HG03575 (cell line): ENCODE results near the gene ANP32E.
"Not testable (repeated sequence)": the region's sequence is repeated elsewhere in the genome, so short reads cannot be mapped to it uniquely, and the experiment has no call there.

ENCODE experiments used
- ATAC-seq: cut with Tn5 transposase; IDR thresholded peaks from one replicate; pipeline ENCODE4 v1.9.1; 2021; ENCODE audit not compliant: unreplicated experiment, insufficient number of reproducible peaks, low FRiP score; ENCODE audit errors: extremely low read depth

Gene ANP32E

DNA sequence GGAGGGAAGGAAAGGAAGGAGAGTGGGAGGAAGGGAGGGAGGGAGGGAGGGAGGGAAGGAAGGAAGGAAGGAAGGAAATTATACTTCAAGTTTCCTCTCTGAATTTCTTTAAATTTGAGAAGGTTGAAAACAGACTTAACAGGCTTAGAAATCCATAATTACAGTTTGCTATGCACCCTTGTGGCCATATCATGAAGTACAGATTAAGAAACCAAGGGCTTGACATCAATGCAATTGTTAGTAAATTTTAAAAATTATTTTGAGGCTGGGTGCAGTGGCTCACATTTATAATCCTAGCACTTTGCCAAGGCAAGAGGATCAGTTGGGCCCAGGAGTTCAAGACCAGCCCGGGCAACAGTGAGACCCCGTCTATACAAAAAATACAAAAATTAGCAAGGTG is 14.4 kb downstream of the ANP32E start:
- no peak for ATAC-seq

DNA sequence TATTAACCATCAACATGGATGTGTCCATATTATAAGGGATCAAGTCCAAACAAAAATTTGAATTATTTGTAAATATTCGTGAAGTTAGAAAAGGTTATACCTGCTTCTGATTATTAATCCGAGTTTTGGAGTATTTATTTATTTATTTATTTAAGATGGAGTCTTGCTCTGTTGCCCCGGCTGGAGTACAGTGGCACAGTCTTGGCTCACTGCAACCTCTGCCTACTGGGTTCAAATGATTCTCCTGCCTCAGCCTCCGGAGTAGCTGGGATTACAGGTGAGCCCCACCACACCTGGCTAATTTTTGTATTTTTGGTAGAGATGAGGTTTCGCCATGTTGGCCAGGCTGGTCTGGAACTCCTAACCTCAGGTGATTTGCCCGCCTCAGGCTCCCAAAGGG is 20.1 kb downstream of the ANP32E start:
- not testable (repeated sequence) for ATAC-seq

DNA sequence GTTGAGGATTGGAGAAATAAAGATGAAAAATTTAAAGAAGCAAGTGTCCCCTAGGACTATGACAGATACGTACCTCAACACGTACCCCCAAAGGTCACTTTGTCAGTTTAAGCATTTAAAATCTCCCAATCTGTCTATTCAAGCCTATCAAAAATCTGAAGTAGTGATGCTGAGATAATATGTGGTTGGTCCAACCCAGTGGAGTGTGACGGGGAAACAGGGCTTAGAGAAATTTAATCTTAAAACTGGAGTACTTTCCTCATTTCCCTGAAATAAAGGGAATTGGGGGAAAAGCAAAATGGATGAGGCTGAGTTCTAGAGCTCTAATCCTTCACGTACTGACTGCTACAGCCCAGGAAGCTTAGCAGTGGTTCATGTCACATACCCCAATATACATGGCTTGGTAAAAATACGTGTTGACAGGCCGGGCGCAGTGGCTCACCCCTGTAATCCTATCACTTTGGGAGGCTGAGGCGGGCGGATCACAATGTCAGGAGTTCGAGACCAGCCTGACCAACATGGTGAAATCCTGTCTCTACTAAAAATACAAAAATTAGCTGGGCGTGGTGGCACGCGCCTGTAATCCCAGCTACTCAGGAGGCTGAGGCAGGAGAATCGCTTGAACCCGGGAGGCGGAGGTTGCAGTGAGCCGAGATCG is 21.7 kb downstream of the ANP32E start:
- not testable (repeated sequence) for ATAC-seq

DNA sequence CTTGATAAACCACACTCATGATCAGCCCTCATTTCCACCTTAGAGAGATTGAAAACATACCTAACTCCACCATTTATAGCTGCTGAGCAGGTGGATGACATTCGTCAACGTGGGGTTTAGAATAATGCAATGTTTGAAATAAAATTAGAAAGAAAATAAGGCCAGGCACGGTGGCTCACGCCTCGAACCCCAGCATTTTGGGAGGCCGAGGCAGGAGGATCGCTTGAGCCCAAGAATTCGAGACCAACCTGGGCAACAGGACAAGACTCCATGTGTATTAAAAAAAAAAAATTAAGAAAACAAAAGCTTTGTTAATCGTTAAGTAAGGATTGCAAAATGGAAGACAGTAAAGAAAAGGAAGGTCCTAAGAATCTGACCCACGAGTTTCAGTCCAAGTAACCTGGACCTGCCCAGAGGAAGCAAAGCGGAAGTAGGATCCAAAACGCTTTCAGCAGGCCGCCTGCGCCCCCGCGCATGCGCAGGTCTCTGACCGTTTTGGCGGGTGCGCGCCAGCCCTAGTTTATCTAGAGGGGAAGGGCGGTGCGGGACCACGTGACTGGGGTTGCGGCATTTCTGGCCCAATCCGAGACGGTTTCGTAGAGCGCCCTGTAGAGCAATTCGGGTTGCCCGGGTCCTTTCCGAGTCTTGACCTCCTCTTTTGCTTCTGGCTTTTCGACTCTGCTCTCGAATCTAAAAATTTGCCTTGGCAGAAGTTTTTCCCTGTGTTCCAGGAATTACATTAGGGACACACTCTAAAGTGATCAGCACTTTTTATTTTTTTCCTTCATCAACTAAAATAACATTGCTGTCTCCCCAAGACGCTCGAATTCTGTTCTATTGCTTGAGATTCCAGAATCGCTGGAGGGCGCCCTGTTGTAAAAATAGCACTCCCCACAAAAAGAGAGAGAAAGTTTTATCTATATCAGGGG is 22.5 kb downstream of the ANP32E start:
- ATAC-seq, result no peak

DNA sequence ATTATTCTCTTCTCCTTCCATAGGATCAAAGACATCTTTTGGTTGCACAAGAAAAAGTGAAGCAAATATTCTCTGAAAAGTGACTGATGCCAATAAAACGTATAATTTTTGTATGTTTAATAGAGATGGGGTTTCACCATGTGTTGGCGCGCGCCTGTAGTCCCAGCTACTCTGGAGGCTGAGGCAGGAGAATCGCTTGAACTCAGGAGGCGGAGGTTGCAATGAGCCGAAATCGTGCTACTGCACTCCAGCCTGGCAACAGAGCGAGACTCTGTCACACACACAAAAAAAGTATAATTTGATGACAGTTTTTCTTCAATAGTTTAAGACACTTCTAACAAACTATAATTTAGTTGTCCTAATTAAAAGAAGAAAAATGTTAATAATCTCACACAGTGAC is 23.8 kb downstream of the ANP32E start:
- no peak for ATAC-seq

DNA sequence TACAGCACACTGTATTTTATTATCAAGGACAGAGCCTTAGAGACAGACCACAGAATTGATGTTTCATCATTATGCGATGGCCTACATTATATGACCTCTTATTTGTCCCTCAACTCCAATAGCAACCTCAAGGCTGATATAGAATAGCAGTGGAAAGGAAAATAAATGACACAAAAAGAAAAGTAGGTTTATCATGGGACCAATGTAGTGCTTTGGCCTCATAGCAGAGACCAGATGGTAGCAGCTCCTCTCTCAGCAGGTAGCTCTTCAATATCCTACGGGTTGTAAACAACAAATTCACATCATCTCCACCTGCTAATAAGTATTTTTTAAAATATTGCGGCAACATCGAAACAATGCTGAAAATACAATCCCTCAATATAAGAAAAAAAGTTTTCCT is 25.2 kb downstream of the ANP32E start:
- ATAC-seq, result no peak

DNA sequence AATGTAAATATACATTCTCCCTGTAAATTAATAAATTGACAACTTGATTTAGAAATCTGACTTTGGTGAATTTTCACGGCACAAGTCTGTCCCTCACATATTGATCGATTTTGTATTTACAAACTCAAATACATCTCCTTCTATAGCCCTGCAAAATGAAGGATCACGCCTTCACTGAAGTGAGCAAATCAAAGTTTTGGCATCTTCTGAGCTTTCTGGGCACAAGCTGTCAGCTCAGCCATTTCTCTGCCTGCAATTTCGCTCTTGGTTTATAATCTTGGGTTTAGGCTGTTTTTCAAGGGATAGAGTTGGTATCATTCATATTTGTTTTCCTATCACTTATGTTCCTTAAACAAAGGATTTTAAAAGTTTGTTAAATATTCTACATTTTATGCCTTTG is 25.8 kb downstream of the ANP32E start:
- no peak for ATAC-seq

DNA sequence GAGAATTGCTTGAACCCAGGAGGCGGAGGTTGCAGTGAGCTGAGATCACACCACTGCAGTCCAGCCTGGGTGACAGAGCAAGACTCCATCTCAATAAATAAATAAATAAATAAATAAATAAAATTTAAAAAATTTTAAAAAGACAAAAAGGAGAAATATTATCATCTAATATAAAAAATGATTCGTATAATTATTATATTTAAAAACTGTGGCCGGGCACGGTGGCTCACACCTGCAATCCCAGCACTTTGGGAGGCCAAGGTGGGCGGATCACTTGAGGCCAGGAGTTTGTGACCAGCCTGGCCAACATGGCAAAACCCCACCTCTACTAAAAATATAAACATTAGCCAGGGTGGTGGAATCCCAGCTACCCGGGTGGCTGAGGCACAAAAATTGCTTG is 27.5 kb downstream of the ANP32E start:
- not testable (repeated sequence) for ATAC-seq

DNA sequence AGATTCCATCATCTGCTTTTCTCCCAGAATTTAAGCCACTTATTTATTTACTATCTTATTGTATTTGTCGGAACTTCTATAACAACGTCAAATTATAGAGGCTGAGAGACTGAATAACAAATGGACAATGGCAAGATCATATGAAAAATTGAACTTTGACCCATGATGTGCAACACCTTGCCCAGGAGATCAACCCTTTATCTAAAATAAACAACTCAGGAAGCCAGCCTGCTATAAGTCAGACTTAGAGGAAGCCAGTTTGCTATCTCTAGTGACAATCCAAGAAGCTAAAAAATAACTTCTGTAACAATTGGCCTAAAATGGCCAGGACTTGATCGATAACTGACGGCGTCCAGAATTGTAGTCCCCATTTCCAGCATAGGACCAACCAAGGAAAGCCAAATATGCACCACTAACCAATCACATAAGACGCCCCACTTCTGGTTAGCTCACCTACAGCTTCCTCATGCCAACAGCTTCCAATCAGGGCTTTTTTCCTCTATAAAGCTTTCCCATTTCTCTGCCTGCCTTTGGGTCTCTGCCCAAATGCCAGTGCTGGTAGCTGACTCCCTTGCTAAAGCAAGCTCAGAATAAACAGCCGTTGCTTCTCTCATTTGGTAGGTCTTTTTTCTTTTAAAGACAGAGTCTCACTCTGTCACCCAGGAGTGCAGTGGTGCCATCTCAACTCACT is 28.5 kb downstream of the ANP32E start:
- no peak for ATAC-seq

DNA sequence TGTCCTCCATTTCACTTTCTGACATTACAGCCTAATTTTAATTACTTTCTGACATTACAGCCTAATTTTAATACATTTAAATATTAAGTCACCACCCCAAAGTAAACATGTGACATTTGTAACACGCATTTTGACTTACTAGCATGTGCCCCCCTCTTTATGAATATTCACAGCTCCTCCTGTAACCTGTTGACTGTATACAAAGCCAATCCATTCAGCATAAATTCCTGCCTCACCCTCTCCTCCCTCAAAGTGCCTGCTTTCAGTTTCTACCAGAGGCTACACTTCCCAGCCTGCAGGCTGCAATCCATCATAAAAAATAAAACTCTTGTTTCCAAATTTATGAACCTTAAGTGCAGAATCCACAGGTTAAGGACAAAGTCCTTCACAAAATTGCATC is 39.5 kb downstream of the ANP32E start:
- ATAC-seq, result no peak

DNA sequence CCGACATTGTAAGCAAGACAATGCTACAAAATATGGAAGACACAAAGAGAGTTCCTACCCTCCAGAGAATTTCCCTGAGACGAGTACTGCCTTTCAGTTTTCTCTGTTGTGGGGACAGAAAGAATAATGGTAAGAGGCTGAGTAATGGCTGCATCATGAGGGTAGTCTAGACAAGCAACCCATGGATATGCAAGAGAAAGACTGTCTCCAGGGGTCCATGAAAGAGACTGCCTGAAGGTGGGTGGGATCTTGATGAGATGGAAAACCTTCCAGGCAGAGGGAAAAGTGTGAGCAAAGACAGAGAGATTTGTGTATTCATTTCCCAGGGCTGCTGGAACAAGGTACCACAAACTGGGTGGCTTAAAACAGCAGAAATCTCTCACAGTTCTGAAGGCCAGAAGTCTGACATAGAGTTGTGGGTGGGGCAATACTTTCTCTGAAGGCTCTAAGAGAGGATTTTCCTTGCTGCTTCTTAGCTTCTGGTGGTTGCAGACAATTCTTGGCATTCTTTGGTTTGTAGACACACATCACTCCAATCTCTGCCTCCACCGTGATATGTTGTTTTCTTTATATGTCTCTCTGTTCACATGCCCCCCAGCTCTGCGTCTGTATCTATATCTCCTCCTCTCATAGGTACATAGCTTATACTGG is 41.4 kb downstream of the ANP32E start:
- ATAC-seq, result no peak

DNA sequence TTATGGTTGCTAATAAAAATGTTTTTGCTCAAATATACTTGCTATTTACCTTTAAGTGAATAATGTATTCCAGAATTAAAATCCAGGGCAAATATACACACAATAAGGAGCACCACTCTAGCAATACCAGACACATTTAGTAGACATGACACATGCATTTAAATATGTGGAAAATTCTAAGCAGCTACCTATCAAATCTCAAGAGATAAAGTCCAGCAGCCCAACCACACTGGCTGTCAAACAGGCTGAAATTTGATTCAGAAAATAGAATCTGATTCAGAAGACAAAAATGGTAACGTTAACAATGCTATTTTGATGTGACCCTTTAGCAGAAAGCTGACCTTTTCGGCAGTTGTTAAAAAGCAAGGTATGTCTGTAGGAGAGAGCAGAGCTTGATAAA is 43.9 kb downstream of the ANP32E start:
- no peak for ATAC-seq

DNA sequence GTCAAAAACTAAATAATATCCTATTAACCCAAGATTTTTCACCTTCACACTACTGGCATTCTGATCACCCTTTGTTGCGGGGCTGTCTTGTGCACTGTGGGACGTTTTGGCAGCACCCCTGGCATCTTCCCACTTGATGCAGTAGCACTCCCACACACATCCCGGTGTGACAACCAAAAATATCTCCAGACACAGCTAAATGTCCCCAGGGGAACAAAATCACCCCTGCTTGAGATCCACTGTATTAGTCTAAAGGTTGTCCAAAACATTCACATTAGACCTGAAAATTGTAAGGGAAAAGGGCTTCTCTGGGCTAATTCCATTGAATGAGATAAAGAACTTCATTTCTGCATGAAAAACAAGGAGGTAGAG is 48.4 kb downstream of the ANP32E start:
- ATAC-seq, result no peak

DNA sequence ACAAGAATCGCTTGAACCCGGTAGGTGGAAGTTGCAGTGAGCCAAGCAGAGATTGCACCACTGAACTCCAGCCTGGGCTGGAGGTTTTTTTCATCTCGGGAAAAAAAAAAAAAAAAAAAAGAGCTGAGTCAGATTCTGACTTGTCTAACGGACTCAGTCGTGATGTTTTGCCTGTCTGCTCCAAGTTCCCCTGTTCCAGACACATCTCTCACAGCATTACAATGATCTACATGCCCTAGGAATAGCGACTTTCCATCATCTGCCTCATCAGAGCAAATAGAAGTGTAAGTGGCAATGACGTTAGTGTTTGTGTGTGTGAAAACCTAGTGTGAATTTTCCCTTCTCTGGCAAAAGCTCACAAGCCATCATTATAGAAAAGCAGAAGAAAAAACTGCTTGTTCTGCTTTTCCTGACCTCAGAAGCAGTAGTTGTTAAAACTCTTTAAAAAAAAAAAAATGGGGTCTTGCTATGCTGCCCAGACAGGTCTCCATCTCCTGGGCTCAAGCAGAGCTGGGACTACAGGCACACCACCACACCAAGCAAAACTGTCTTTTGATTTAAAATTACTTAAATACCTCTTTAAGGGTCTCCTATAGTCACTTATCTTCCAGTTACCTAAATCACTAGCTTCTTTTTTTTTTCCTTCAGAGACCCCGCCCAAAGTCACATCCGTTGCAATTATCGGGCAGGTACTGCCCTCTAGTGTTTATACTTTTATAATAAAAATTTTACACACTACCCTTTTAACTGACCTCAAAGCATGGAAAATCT is 48.9 kb downstream of the ANP32E start:
- no peak for ATAC-seq

DNA sequence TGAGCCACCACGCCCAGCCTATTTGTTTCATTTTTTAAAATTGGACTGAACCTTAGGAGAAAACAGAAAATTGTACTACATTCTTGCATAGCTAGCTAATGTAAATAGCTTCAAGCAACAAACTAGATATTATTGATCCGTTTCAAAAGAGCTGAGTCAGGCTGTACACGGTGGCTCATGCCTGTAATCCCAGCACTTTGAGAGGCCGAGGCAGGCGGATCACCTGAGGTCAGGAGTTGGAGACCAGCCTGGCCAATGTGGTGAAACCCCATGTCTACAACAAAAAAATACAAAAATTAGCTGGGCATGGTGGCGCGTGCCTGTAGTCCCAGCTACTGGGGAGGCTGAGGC is 49.5 kb downstream of the ANP32E start:
- not testable (repeated sequence) for ATAC-seq

DNA sequence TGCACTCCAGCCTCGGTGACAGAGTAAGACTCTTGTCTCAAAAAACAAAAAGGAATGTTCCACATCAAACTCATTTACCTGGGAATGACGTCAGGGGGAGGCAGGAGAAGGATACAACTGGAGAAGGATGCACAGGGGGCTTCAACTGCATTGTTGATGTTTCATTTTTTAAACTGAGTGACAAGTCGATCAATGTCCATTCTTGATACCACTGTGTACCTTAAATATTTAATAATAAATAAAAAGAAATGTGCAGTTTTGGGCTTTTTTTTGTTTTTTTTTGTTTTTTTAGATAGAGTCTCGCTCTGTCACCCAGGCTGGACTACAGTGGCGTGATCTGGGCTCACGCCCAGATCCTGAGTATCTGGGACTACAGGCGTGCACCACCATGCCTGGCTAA is 50.4 kb downstream of the ANP32E start:
- no peak for ATAC-seq

DNA sequence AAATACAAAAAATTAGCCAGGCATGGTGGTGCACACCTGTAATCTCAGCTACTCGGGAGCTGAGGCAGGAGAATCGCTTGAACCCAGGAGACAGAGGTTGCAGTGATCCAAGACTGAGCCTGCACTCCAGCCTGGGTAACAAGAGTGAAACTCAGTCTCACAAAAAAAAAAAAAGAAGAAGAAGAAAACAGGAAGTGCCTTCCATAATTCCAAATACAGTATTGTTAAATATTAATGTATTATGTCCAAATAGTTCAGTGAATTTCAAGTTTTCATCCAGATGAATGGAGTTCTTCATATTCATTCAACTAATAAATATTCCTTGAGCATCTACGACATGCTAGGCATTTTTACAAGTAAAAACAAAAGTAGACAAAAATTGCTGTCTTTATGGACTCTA is 52.9 kb downstream of the ANP32E start:
- no peak for ATAC-seq

DNA sequence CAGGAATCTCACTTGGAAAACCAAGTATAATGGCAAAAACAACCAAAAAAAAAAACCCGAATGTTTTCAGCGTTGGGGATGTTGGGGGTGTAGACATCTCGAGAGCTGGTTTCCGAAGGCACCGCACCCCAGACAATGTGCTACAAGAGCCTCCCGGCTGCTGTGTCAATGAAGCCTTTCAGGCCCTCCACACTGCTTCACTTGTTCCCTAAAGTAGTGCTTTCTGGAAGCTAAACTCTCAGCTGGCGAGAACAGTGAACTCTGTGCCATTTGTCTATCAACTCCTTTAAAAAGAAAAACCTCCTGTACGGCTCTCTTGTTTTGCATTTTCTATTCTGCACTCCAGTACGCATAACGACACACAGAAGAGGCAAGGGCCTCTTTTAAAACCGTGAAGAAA is 53.7 kb downstream of the ANP32E start:
- ATAC-seq, result no peak

DNA sequence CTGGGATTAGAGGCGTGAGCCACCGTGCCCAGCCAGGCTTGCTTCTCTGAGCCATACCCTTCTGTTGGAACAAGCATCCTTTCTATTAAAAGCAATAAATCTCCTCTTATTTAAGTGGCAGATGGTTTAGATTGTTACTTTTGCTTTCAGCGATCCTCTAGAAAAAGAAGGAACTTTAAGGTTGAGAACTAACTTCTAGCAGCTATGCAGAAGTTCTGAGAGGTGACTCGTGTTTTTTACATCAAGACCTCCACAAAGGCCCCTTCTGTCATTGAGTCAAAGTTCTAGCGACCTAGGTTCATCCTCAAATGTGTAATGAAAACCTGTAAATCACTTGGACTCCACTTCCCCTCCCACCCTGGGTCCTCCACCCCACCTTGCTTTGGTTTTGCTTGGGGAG is 55.4 kb downstream of the ANP32E start:
- ATAC-seq, result no peak
